Erythroblast (primary cell): ENCODE data around the gene OTUB2.

Source experiments
- GATA1 ChIP-seq: IDR thresholded peaks from 2 replicates; pipeline ENCODE4 v1.6.1; 2011; ENCODE audit warnings: low read depth, mild to moderate bottlenecking, control low read depth, low read length, moderate library complexity
- POLR2A ChIP-seq: IDR thresholded peaks from 2 replicates; pipeline ENCODE4 v1.6.1; 2011; ENCODE audit warnings: mild to moderate bottlenecking, low read length

GRCh38 chr14:94066089-94066676 is 40.0 kb downstream of the OTUB2 start:
- TF ChIP-seq POLR2A (no peak), GATA1 (no peak)
